ENCODE data around the gene ALG2.

The ALG2 gene

GRCh38 chr9:99221621-99222415 lies at the start of gene ALG2, which contains the start of gene SEC61B:
TSS of gene ALG2 (minus strand) at chr9:99221942. CDS start at chr9:99221894, 48 bp downstream.
TSS of gene SEC61B (plus strand) at chr9:99222282. CDS start at chr9:99222364, 82 bp downstream.
- DNase-seq, result peak; percentile 68 to 97 (median 91)

- no peak for DNase-seq
Observed at GRCh38 chr9:99270491-99270890, 48.7 kb upstream of the ALG2 start.

GRCh38 chr9:99269416-99269815 lies 47.7 kb upstream of the ALG2 start:
- DNase-seq, result no peak

- peak in 47 of 56 donors; percentile 6 to 81 (median 50) for DNase-seq
Observed at GRCh38 chr9:99266255-99267023, 44.7 kb upstream of the ALG2 start.

GRCh38 chr9:99265691-99266090 lies 43.9 kb upstream of the ALG2 start:
- DNase-seq, result no peak

- no peak for DNase-seq
Observed at GRCh38 chr9:99264070-99264680, 42.4 kb upstream of the ALG2 start.

GRCh38 chr9:99262949-99263418 lies 41.2 kb upstream of the ALG2 start:
- no peak for DNase-seq

- no peak for DNase-seq
Observed at GRCh38 chr9:99261923-99262322, 40.2 kb upstream of the ALG2 start.

- peak in 55 of 56 donors; percentile 12 to 95 (median 70) for DNase-seq
Observed at GRCh38 chr9:99259231-99259918, 37.6 kb upstream of the ALG2 start.

GRCh38 chr9:99257723-99258389 lies 36.1 kb upstream of the ALG2 start:
- no peak for DNase-seq

GRCh38 chr9:99255651-99256050 lies 33.9 kb upstream of the ALG2 start:
- DNase-seq, result peak in 1 of 56 donors; percentile 15

- DNase-seq, result peak in 20 of 56 donors; percentile 6 to 69 (median 21)
Observed at GRCh38 chr9:99253772-99254431, 32.2 kb upstream of the ALG2 start.

GRCh38 chr9:99253134-99253533 lies 31.4 kb upstream of the ALG2 start:
- no peak for DNase-seq

- DNase-seq, result no peak
Observed at GRCh38 chr9:99251157-99251556, 29.4 kb upstream of the ALG2 start.

- no peak for DNase-seq
Observed at GRCh38 chr9:99249619-99250018, 27.9 kb upstream of the ALG2 start.

- no peak for DNase-seq
Observed at GRCh38 chr9:99244344-99245260, 22.9 kb upstream of the ALG2 start.

GRCh38 chr9:99241106-99241505 lies 19.4 kb upstream of the ALG2 start:
- peak in 1 of 56 donors; percentile 6 for DNase-seq

GRCh38 chr9:99239341-99240060 lies 17.8 kb upstream of the ALG2 start:
- no peak for DNase-seq
